K562 (cell line): ENCODE data around the gene TXNRD2. TPM values are rescaled to one million over a fixed set of nuclear protein-coding genes. Genes with fewer than 3 reads are reported as not detected.
A peak's percentile ranks its signal among the peaks of the same experiment; 100 is the strongest.

Source experiments
- ATAC-seq: fragments of 200-7000 bp; cut with Tn5 transposase; 3 replicates; pipeline ENCODE4 v1.9.1; 2020; ENCODE audit warnings: moderate library complexity
- BruUV-seq: library from RNA; stranded (reverse); fragments of 400-500 nt; replicated peaks from 2 replicates; lab custom pipeline; 2021; lab: Mats Ljungman, UMichigan
- CTCF ChIA-PET: fragments of 300-600 bp; formaldehyde crosslinking; extraction: SDS; loops from one replicate; lab custom pipeline; 2021; ENCODE audit warnings: low intra/inter-chr PET ratio; lab: Yijun Ruan, JAX
- POLR2A ChIA-PET: fragments of 300-600, 350-650 bp; sonication (Branson Sonifier 250); formaldehyde crosslinking; extraction: SDS; loops from one replicate; lab custom pipeline; 2021; ENCODE audit warnings: antibody characterized with exemption, inconsistent platforms; lab: Yijun Ruan, JAX
- DNase-seq, 4 experiments: peaks; one replicate each; pipeline versions ENCODE4 v3.0.0 to v3.0.0-alpha.2; 2011 to 2018; ENCODE audit warnings: low spot score in 3 of 4, mixed read lengths in 3 of 4; ENCODE audit errors: extremely low read depth in 1 of 4
- FAIRE-seq: peaks from 2 replicates; lab custom pipeline; 2011; peaks lifted over from hg19 to GRCh38; lab: Jason Lieb, UNC
- H2AFZ ChIP-seq: 2 replicates; pipeline ENCODE4 v1.6.0; 2011; ENCODE audit warnings: low read depth, low read length, control low read depth, inconsistent platforms
- H3K27ac ChIP-seq: fragments of 200-600 bp; 3 replicates; pipeline ENCODE4 v1.8.0; 2011; ENCODE audit warnings: low read depth, mild to moderate bottlenecking, control low read depth, inconsistent platforms, low read length, moderate library complexity, mixed read lengths; ENCODE audit errors: extremely low read depth
- H3K27me3 ChIP-seq, 2 experiments: fragments of 300-600 bp in 1 of 2; 2 replicates in 1 of 2; 3 replicates in 1 of 2; pipeline versions ENCODE4 v1.6.0 to v1.8.0; 2011; ENCODE audit warnings: inconsistent platforms in 2 of 2, low read length in 2 of 2, mild to moderate bottlenecking in 1 of 2, mixed read lengths in 1 of 2, moderate library complexity in 1 of 2; ENCODE audit not compliant: control insufficient read depth in 2 of 2, insufficient read depth in 2 of 2
- H3K36me3 ChIP-seq: fragments of 300-600 bp; 3 replicates; pipeline ENCODE4 v1.8.0; 2011; ENCODE audit warnings: mild to moderate bottlenecking, low read length, inconsistent platforms; ENCODE audit not compliant: control insufficient read depth, insufficient read depth
- H3K4me1 ChIP-seq, 2 experiments: fragments of 200-600 bp in 1 of 2; replicated peaks in 1 of 2; 2 replicates in 1 of 2; 3 replicates in 1 of 2; pipeline versions ENCODE4 v1.5.1 to v1.8.0; 2011; ENCODE audit warnings: inconsistent platforms in 2 of 2, low read length in 2 of 2, mild to moderate bottlenecking in 1 of 2, mixed read lengths in 1 of 2, moderate library complexity in 1 of 2; ENCODE audit not compliant: control insufficient read depth in 2 of 2, insufficient read depth in 2 of 2
- H3K4me2 ChIP-seq: 2 replicates; pipeline ENCODE4 v1.6.1; 2011; ENCODE audit warnings: low read length, control low read depth, inconsistent platforms, mixed read lengths; ENCODE audit not compliant: insufficient read depth
- H3K4me3 ChIP-seq: fragments of 200-600 bp; sonication (generic), shearing (Covaris generic); 2 replicates; pipeline ENCODE4 v1.5.1; 2016; ENCODE audit warnings: control low read depth, inconsistent platforms
- H3K79me2 ChIP-seq: fragments of 200-600 bp; 3 replicates; pipeline ENCODE4 v1.8.0; 2011; ENCODE audit warnings: low read length, inconsistent platforms; ENCODE audit not compliant: control insufficient read depth, insufficient read depth
- H3K9ac ChIP-seq, 2 experiments: 2 replicates each; pipeline versions ENCODE4 v1.6.0 to v1.6.1; 2011; ENCODE audit warnings: low read depth in 2 of 2, low read length in 2 of 2, control low read depth in 1 of 2, inconsistent platforms in 1 of 2, mild to moderate bottlenecking in 1 of 2, mixed read lengths in 1 of 2; ENCODE audit not compliant: insufficient read depth in 1 of 2
- H3K9me1 ChIP-seq: one replicate; pipeline ENCODE4 v1.6.0; 2011; ENCODE audit warnings: inconsistent platforms, mild to moderate bottlenecking, low read length, moderate library complexity; ENCODE audit not compliant: control insufficient read depth, insufficient read depth
- H3K9me3 ChIP-seq: replicated peaks from 2 replicates; pipeline ENCODE4 v1.5.1; 2011; ENCODE audit warnings: low read depth, low read length, inconsistent platforms; ENCODE audit not compliant: control insufficient read depth, insufficient read depth
- H4K20me1 ChIP-seq: replicated peaks from 2 replicates; pipeline ENCODE4 v1.6.1; 2011; ENCODE audit warnings: low read length, inconsistent platforms, mixed read lengths; ENCODE audit not compliant: control insufficient read depth, insufficient read depth
- CBFB ChIP-seq: sonication (generic); formaldehyde crosslinking; IDR thresholded peaks from 2 replicates; pipeline ENCODE4 v1.4.0; 2020; ENCODE audit warnings: mild to moderate bottlenecking, missing genetic modification reagents
- CTBP1 ChIP-seq: fragments of 450-650 bp; IDR thresholded peaks from 2 replicates; pipeline ENCODE4 v1.6.1; 2016; ENCODE audit warnings: borderline replicate concordance
- HMBOX1 ChIP-seq: sonication (generic); IDR thresholded peaks from 2 replicates; pipeline ENCODE4 v1.6.1; 2016
- MAX ChIP-seq: sonication (generic); formaldehyde crosslinking; IDR thresholded peaks from 2 replicates; pipeline ENCODE4 v1.9.0; 2022; ENCODE audit warnings: mild to moderate bottlenecking, missing genetic modification reagents
- MLX ChIP-seq, 2 experiments: fragments of 450-650 bp in 1 of 2; sonication (generic) in 1 of 2; formaldehyde crosslinking; conservative IDR thresholded peaks; 2 replicates each; pipeline versions ENCODE4 v1.4.0 to v1.8.1; 2020 to 2022; ENCODE audit warnings: mild to moderate bottlenecking in 1 of 2, missing genetic modification reagents in 1 of 2
- NFIC ChIP-seq: fragments of 450-650 bp; IDR thresholded peaks from 2 replicates; pipeline ENCODE4 v1.6.1; 2017; ENCODE audit warnings: mild to moderate bottlenecking, inconsistent platforms
- RBFOX2 ChIP-seq: fragments of 200-400 bp; formaldehyde crosslinking; IDR thresholded peaks from 2 replicates; pipeline ENCODE4 v1.6.1; 2017; ENCODE audit warnings: low read depth, mild to moderate bottlenecking, low read length, moderate library complexity
- RBM15 ChIP-seq: fragments of 200-400 bp; formaldehyde crosslinking; IDR thresholded peaks from 2 replicates; pipeline ENCODE4 v1.6.1; 2018; ENCODE audit warnings: mild to moderate bottlenecking, low read length, moderate library complexity; ENCODE audit not compliant: insufficient read depth
- SETDB1 ChIP-seq: IDR thresholded peaks from one replicate; pipeline ENCODE4 v1.6.1; 2012; ENCODE audit warnings: low read length, control low read depth, inconsistent platforms
- SMAD3 ChIP-seq: fragments of 450-650 bp; formaldehyde crosslinking; conservative IDR thresholded peaks from 2 replicates; pipeline ENCODE4 v1.4.0; 2020; ENCODE audit warnings: mild to moderate bottlenecking
- USF2 ChIP-seq: sonication (generic); formaldehyde crosslinking; IDR thresholded peaks from 2 replicates; pipeline ENCODE4 v1.5.0; 2020; ENCODE audit warnings: missing genetic modification reagents
- YY1 ChIP-seq, 3 experiments: IDR thresholded peaks; 2 replicates each; pipeline ENCODE4 v1.6.1; 2011; ENCODE audit warnings: low read length in 2 of 3, mild to moderate bottlenecking in 2 of 3, moderate library complexity in 2 of 3, borderline replicate concordance in 1 of 3, control low read depth in 1 of 3, low read depth in 1 of 3; ENCODE audit not compliant: insufficient read depth in 3 of 3, insufficient replicate concordance in 2 of 3, control insufficient read depth in 1 of 3, insufficient read length in 1 of 3; ENCODE audit errors: extremely low read depth in 1 of 3
- ZNF184 ChIP-seq: sonication (generic); formaldehyde crosslinking; IDR thresholded peaks from 2 replicates; pipeline ENCODE4 v1.5.0; 2020; ENCODE audit warnings: missing genetic modification reagents
- ZNF253 ChIP-seq: fragments of 250-450 bp; sonication (Bioruptor Pico); conservative IDR thresholded peaks from 2 replicates; pipeline ENCODE4 v1.6.1; 2021; ENCODE audit warnings: mild to moderate bottlenecking
- ZNF644 ChIP-seq: fragments of 200-800 bp; sonication (Bioruptor generic); IDR thresholded peaks from 2 replicates; pipeline ENCODE4 v1.6.1; 2016; ENCODE audit warnings: low read depth, missing genetic modification characterization, missing compliant biosample characterization
- WGBS: fragments of 100-300 bp; shearing (Covaris generic); methylation state at CpG from one replicate; pipeline ENCODE4 v1.1.6; 2016; ENCODE audit warnings: low coverage, mixed read lengths; ENCODE audit not compliant: insufficient coverage; ENCODE audit errors: missing lambda C conversion rate; 5-methylcytosine and 5-hydroxymethylcytosine counted together
- in situ Hi-C: fragments of 300-500 bp; cut with MboI; formaldehyde crosslinking; loops from 4 replicates; pipeline ENCODE4 v1.15.0; 2018; ENCODE audit warnings: inconsistent platforms, mixed read lengths
- intact Hi-C: fragments of 100-400 bp; cut with micrococcal nuclease; formaldehyde crosslinking; loops from 2 replicates; pipeline ENCODE4 v1.14.2; 2022
- polyA plus RNA-seq, 8 experiments: library from polyadenylated mRNA; depleted of rRNA in 4 of 8; stranded (reverse) in 5 of 8; unstranded in 3 of 8; fragments of >200 nt; fragmentation: Nextera tagmentation in 2 of 8; fragmentation: Illumina TruSeq in 1 of 8; extraction: Ambion mirVana in 2 of 8; extraction: Trizol in 1 of 8; gene quantifications; 2 replicates each; pipeline versions ENCODE4 v1.2.1 to v1.2.3, GENCODE V29; 2011 to 2014; ENCODE audit warnings: inconsistent platforms in 1 of 8, missing spikeins in 1 of 8
- total RNA-seq, 7 experiments: library from RNA; depleted of rRNA in 6 of 7; stranded (reverse); fragments of >200 nt in 6 of 7; fragmentation: Illumina TruSeq in 2 of 7; extraction: Trizol in 2 of 7; gene quantifications; 2 replicates each; pipeline versions ENCODE4 v1.2.1 to v1.2.3, GENCODE V29; 2011 to 2021; ENCODE audit warnings: low replicate concordance in 1 of 7

The TXNRD2 gene
- total and polyA plus RNA-seq, 9 of the 15 experiments (the other 6 are each of a cell fraction or from before 2014, with no cell fraction given) = 3.3 to 80.2 (median 49.4) TPM

GRCh38 chr22:19843107-19843856, 98.3 kb downstream of the TXNRD2 start:
- CTCF ChIA-PET = interaction anchor here (0.6 kb wide), 1 partner anchor 13 kb away, joined by 3 read pairs; no protein-coding TSS in a partner anchor
- Histone ChIP-seq H3K4me1 (peaks cover 0 to 43% of the 10 kb centered on the region in 2 experiments; a peak in 2 of 5 replicates), H3K4me3 (no peak overlapping the region), H2AFZ (no peak overlapping the region), H3K79me2 (peaks cover 4% of the 10 kb centered on the region), H3K4me2 (no peak overlapping the region), H3K9me3 (peaks cover 5% of the 10 kb centered on the region; the same call in 1 of the 2 replicates), H3K9me1 (peaks cover 4% of the 10 kb centered on the region), H3K36me3 (peaks cover 13% of the 10 kb centered on the region), H3K27me3 (no peaks in the 10 kb centered on the region), H3K9ac (peak overlapping the region in 1 of 2 experiments; percentile 53; a peak in 2 of 4 replicates), H4K20me1 (peaks cover 35% of the 10 kb centered on the region), H3K27ac (no peak overlapping the region)
- peak in 1 of 4 experiments; percentile 37 for DNase-seq
- 0 out of 3 replicates have a peak, but pooled peaks have one; percentile 4 for ATAC-seq
- POLR2A ChIA-PET = interaction anchor here (0.6 to 13.6 kb wide), 6 partner anchors 7 to 133 kb away, joined by 3 to 247 read pairs (median 32); partner anchors contain the start of genes GNB1L and RTL10
- no TSS peak for BruUV-seq
- 75% methylated on average over 27 of the region's 27 CpGs for WGBS
- no peak for FAIRE-seq
- intact Hi-C loops (no loop called here), in situ Hi-C loops (no loop called here)
- TF ChIP-seq NFIC (peak; percentile 69), SMAD3 (CRISPR knock-in tag) (no peak), ZNF184 (peak; percentile 21; the same call in 1 of the 2 replicates), CBFB (no peak), ZNF644 (tag) (no peak), ZNF253 (CRISPR knock-in tag) (no peak), MLX (CRISPR knock-in tag; conservative IDR thresholded peaks at IDR 0.05) (no peak), SETDB1 (peak; percentile 36), HMBOX1 (0 out of 2 replicates have a peak, but pooled peaks have one; percentile 14), USF2 (peak; percentile 37), CTBP1 (no peak), RBFOX2 (peak; percentile 11), YY1 (IDR thresholded peaks at IDR 0.05; ENCODE audit: borderline replicate concordance in 1 of 3, control insufficient read depth in 1 of 3, extremely low read depth in 1 of 3, insufficient read depth in 3 of 3, insufficient read length in 1 of 3, insufficient replicate concordance in 2 of 3, low read depth in 1 of 3, low read length in 2 of 3) (peak in 1 of 3 experiments; percentile 2), MAX (CRISPR knock-in tag) (no peak), RBM15 (no peak)
